ENCODE data around the gene MTO1.
A peak's percentile ranks its signal among the peaks of the same experiment; 100 is the strongest.

MTO1 gene, protein sequence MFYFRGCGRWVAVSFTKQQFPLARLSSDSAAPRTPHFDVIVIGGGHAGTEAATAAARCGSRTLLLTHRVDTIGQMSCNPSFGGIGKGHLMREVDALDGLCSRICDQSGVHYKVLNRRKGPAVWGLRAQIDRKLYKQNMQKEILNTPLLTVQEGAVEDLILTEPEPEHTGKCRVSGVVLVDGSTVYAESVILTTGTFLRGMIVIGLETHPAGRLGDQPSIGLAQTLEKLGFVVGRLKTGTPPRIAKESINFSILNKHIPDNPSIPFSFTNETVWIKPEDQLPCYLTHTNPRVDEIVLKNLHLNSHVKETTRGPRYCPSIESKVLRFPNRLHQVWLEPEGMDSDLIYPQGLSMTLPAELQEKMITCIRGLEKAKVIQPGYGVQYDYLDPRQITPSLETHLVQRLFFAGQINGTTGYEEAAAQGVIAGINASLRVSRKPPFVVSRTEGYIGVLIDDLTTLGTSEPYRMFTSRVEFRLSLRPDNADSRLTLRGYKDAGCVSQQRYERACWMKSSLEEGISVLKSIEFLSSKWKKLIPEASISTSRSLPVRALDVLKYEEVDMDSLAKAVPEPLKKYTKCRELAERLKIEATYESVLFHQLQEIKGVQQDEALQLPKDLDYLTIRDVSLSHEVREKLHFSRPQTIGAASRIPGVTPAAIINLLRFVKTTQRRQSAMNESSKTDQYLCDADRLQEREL

DNA sequence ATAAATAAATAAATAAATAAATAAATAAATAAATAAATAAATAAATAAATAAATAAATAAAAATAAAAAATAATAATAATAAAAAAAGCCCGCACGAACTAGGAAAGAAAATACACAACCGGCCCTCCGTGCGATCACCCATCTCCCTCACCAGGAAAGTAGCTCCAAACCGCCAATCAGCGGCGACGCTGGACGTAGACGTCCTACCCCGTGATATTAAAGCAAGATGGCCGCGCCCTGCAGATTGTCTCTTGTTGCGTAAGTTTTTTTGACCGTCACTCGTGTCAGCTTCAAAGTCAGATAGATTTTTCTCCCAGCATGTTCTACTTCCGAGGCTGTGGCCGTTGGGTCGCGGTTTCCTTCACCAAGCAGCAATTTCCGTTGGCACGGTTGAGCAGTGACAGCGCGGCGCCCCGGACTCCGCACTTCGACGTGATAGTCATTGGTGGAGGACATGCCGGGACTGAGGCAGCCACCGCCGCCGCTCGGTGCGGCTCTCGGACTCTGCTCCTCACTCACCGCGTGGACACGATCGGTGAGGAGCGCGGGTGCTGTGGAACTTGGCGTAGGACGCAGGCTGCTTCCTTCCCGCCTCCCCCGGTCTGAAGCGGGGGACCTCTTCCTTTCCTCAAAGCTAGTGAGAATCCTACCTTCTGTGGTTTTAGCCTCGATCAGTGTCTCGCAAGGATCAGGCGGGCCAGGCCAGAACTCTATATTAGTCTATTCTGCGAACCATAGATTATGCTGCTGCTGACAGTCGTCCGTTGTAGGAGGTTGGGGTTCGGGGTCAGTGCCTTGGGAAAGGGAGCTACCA, at the start of gene MTO1:
MTO1 (plus strand) TSS at position 201 of the 814 bp plus-strand sequence; CDS start at position 319, 118 bp downstream.
- Mint-ChIP-seq H3K4me1 (peaks cover 10% of the 10 kb centered on the region), H3K9me3 (no peaks in the 10 kb centered on the region), H3K36me3 (ENCODE audit: low read depth) (peaks cover 13% of the 10 kb centered on the region), H3K27ac (peak within 1 kb of the TSS; percentile 97 to 99 (median 99)), H3K4me3 (peak within 1 kb of the TSS; percentile 95 to 99 (median 95)), H3K27me3 (ENCODE audit: low read depth) (no peaks in the 10 kb centered on the region)
- TF ChIP-seq, protein P1, sequence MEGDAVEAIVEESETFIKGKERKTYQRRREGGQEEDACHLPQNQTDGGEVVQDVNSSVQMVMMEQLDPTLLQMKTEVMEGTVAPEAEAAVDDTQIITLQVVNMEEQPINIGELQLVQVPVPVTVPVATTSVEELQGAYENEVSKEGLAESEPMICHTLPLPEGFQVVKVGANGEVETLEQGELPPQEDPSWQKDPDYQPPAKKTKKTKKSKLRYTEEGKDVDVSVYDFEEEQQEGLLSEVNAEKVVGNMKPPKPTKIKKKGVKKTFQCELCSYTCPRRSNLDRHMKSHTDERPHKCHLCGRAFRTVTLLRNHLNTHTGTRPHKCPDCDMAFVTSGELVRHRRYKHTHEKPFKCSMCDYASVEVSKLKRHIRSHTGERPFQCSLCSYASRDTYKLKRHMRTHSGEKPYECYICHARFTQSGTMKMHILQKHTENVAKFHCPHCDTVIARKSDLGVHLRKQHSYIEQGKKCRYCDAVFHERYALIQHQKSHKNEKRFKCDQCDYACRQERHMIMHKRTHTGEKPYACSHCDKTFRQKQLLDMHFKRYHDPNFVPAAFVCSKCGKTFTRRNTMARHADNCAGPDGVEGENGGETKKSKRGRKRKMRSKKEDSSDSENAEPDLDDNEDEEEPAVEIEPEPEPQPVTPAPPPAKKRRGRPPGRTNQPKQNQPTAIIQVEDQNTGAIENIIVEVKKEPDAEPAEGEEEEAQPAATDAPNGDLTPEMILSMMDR (IDR thresholded peaks at IDR 0.05; ENCODE audit: unreplicated experiment in 3 of 3) = no peak

DNA sequence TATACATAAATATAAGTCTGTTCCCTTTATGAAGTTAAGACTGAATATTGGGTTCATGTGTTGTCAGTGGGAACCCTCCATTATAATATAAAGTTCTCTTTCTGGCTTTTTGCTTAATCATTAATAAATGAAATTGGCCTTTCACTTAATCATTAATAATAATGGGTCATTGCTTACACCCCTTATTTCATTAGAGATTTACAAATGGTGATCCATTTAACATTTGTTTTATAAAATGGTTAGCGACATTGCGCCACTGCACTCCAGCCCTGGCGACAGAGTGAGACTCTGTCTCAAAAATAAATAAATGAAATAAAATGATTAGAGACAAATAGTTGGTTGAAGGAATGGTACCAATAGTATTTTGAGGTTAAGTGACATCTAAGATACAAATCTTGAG, 48.4 kb upstream of the MTO1 start:
- Mint-ChIP-seq H3K9me3 (no peaks in the 10 kb centered on the region), H3K27me3 (ENCODE audit: low read depth) (peaks cover under 1% of the 10 kb centered on the region), H3K4me1 (peaks cover 2% of the 10 kb centered on the region), H3K4me3 (no peak overlapping the region), H3K36me3 (ENCODE audit: low read depth) (no peaks in the 10 kb centered on the region), H3K27ac (no peak overlapping the region)
- TF ChIP-seq, protein P1 (IDR thresholded peaks at IDR 0.05; ENCODE audit: unreplicated experiment in 3 of 3) = no peak

DNA sequence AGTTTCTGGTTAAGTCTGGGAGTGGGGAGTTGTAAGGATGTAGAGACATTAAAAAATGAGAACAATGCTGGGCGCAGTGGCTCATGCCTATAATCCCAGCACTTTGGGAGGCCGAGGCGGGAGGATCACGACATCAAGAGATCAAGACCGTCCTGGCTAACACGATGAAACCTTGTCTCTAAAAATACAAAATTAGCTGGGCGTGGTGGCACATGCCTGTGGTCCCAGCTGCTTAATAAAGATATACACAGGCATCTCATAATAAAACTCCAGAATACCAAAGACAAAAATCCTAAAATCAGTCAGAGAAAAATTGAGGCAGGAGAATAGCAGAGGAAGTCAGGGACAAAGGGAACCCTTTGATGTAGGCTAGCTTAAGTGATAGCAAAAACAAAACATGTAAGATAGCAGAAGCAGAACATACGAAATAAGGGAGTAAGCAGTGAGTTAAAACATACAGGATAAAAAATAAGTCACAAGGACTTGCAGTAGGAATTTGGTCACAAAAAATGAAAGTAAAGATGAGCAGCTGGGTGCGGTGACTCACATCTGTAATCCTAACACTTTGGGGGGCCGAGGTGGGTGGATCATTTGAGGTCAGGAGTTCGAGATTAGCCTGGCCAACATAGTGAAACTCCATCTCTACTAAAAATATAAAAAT, 43.3 kb upstream of the MTO1 start:
- H3K4me1 Mint-ChIP-seq = peaks cover 7% of the 10 kb centered on the region
- TF ChIP-seq, protein P1 (IDR thresholded peaks at IDR 0.05; ENCODE audit: unreplicated experiment in 3 of 3) = no peak
- H3K36me3 Mint-ChIP-seq (ENCODE audit: low read depth) = no peaks in the 10 kb centered on the region
- no peaks in the 10 kb centered on the region for H3K27me3 Mint-ChIP-seq (ENCODE audit: low read depth)
- H3K4me3 Mint-ChIP-seq = no peak overlapping the region
- no peak overlapping the region for H3K27ac Mint-ChIP-seq
- H3K9me3 Mint-ChIP-seq = no peaks in the 10 kb centered on the region

DNA sequence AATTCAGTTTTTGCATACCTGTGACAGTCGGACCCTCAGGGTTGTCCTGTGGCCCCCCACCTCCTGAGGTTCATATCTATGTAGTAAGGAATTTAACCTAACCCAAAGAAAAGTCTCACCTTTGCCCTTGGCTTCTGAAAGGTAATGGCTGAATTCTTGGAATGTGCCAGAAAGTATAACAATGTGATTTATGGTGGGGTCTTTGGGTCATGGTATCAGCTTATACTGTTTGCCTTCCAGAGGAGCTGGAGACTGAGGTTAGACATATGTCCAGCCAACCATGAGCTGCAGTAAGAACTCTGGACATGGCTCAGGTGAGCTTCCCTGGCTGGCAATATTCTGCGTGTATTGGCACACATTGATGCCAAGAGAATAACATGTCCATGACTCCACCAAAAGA, 40.0 kb upstream of the MTO1 start:
- H3K36me3 Mint-ChIP-seq (ENCODE audit: low read depth) = no peaks in the 10 kb centered on the region
- H3K27ac Mint-ChIP-seq = no peak overlapping the region
- TF ChIP-seq, protein P1 (IDR thresholded peaks at IDR 0.05; ENCODE audit: unreplicated experiment in 3 of 3) = no peak
- no peaks in the 10 kb centered on the region for H3K9me3 Mint-ChIP-seq
- no peak overlapping the region for H3K4me3 Mint-ChIP-seq
- no peaks in the 10 kb centered on the region for H3K27me3 Mint-ChIP-seq (ENCODE audit: low read depth)
- peaks cover 7% of the 10 kb centered on the region for H3K4me1 Mint-ChIP-seq

DNA sequence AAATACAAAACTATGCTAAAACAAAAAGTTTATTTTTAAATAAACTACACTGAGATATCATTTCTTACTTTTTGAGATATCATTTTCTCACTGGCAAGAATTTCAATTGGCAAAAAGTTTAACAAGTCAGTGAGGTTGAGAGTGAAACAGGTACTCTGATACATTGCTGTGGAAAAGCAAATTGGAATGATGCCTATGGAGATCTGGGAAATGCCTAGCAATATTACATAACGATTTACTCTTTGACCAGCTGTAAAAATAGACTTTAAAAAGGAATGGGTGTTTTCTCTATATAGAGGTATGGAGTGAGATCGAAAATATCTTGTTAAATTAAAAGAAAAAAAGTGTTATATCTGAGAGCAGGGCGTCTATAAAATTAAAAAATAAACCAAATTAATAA, 26.3 kb upstream of the MTO1 start:
- no peak overlapping the region for H3K4me3 Mint-ChIP-seq
- H3K36me3 Mint-ChIP-seq (ENCODE audit: low read depth) = no peaks in the 10 kb centered on the region
- TF ChIP-seq, protein P1 (IDR thresholded peaks at IDR 0.05; ENCODE audit: unreplicated experiment in 3 of 3) = no peak
- no peaks in the 10 kb centered on the region for H3K27me3 Mint-ChIP-seq (ENCODE audit: low read depth)
- no peaks in the 10 kb centered on the region for H3K4me1 Mint-ChIP-seq
- no peak overlapping the region for H3K27ac Mint-ChIP-seq
- no peaks in the 10 kb centered on the region for H3K9me3 Mint-ChIP-seq

All from nephron (organoid).